GM19324 (cell line): ENCODE measurements around the gene OLFML1.

Experiments used
- ATAC-seq: cut with Tn5 transposase; IDR thresholded peaks from one replicate; pipeline ENCODE4 v1.9.1; 2021; ENCODE audit warnings: mild to moderate bottlenecking, moderate library complexity; ENCODE audit not compliant: unreplicated experiment, low FRiP score

The OLFML1 gene

DNA sequence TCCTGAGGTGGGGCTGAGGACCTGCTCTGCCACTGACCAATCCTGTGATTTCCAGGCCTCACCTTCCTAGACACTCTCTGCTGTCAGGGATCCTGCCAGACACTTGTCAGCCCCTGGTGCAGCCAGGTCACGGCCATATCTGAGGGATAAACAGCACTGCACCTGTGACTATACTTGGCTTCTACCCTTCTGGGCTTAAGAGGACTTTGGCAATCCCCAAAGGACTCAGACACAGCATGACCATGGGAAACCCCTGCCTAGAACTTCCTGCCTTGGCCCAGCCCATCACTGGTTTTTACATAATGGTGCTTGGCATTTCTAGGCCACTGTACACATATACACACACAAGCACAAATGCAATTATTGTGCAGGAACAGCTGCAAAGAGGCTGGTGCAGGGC is 11.6 kb upstream of the OLFML1 start:
- ATAC-seq, result peak; percentile 75

DNA sequence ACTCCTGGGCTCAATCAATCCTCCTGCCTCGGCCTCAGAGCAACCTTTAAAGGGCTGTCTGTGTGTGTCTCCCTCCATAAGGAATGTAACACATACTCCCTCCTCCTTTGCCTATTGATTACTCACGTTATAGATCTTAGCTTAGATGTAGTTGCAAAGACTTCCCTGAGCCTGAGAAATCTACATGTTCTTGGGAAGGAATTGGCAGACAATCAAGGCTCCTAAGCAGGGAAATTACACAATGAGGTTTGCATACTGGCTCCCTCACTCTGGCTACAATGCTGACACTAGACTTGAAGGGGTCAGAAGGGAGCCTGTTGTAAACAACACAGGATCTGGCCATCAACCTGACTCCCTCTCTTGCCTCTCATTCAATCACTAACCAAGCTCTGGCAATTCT is 5.2 kb upstream of the OLFML1 start:
- ATAC-seq, result no peak

DNA sequence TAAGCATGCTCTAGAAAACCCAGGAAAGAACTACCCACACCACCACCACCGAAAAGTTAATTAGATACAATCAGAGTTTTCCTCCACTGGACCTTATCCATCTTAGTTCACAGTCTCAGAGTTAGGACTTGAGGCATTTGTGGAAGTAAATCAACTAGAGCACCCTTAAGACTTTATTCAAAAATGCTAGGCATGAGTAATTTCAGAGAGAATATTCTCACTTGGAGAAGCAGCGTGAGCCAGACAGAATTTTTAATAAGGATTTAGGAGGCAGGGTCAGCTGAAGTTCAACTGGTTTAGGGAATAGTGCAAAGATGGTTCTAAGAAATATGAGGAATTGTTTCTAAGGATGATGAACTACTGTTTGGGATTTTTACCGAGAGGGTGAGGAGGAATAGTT is 1.2 kb upstream of the OLFML1 start:
- no peak for ATAC-seq

DNA sequence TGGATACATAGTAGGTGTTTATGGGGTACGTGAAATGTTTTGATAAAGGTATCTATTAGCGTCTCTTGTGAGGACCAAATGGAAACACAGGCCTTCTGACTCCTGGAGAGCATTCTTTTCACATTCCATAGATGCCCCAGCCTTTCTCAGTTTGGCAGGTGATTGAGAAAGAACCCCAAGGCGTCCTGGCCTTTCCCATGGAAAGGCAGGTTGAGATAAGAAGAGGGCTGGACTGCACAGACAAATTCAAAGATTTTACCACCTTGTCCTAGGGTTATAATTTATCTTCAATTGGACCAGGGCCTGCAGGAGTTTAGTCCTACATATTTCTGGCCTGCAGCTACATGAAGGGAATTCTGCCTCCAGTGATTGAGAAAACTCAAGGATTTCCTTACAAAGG is 661 bp upstream of the OLFML1 start:
- no peak for ATAC-seq

DNA sequence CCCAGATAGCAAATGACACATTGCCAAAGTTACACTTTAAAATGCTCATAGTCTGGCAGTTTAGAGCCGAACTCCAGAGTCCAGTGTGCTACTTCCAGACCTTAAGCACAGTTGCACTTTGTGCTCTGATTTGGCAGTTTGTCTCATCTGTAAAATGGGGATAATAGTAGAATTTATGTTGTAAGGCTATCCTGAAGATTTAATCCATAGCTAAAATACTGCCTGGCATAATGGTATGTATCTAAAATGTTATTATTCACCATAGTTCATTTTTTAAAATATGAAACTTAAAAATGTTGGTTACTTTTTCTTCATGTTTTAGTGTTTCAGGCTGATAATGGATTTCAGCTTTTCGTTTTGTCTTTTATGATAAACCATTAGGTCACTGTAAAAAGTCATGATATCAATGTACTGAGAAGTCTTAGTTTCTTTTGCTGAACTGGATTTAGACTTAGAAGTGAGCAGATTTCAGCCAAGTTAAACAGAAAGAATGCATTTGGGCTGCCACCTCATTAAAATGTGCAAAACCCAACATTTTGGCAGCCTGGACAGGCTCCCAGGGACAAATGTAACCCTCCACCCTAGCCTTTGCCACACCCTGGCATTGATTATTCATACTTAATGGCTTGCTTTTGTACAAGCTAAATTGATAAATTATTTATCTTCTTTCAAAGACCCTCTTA is 933 bp downstream of the OLFML1 start:
- no peak for ATAC-seq

DNA sequence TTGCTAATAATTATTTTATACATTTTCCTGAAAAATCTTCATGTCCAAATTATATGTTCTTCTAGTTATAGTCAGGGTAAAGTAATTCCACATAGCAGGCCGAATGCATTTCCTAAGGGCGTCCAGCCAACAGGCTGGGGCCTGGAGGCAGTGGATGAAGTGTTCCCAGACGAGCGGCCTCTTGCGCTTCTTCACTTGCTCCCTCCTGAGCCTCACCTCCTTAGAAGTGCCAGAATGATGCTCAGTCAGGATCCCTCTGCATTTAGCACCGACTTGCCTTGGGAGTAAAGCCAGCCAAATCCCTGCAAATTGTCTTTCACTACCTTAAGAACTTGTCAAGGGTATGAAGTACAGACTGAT is 1.5 kb downstream of the OLFML1 start:
- ATAC-seq, result no peak

DNA sequence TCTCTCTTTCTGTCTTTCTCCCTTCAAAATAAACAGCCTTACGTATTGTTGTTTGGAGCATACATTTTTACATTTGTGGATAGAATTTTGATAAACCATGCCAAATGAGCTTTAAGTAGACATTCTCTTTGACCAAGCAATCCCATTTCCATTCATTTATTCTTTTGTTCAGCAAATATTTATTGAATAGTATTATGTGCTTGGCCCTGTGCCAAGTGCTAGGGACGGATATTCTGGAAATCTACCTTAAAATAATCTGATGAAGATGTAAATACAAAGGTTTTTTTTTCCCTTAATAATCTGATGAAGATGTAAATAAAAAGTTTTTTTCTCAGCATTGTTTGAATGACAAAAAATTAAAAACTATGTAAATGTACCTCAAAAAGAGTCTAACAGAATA is 2.1 kb downstream of the OLFML1 start:
- ATAC-seq, result no peak

DNA sequence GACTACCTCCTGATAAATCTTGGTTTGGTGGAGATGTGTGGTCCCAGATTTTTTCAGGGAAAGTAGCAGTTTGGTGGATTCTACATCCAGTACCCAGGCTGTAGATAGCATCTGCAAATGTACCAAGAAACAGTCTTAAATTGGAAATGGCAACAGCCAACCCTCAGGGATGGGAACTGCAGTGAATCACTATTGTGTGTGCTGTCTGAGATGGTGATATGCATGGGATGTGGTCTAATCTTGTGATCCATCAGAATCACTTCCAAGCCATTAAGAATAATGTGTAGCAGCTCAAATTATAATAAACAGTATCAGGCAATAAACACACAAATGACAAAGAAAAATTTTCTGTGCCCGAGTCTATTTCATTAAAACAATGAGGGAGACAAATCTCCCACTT is 3.4 kb downstream of the OLFML1 start:
- no peak for ATAC-seq

DNA sequence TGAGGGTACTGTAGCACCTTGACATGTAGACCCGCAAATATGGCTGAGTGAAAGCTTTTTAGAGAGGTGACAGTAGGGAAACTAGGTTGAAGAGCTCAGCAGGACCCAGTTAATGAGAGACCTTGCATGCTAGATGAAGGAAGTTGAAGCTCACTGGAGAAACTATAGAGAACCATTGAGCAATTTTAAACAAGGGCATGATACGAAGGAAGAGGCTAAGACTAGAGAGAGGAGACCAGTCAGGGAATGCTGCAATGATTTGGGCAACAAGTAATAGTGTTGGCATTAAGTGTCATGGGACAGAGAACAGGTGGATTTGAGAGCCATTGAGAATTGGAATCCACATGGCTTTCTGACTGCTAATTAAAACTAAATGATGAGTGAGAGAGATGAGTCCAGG is 4.1 kb downstream of the OLFML1 start:
- no peak for ATAC-seq

DNA sequence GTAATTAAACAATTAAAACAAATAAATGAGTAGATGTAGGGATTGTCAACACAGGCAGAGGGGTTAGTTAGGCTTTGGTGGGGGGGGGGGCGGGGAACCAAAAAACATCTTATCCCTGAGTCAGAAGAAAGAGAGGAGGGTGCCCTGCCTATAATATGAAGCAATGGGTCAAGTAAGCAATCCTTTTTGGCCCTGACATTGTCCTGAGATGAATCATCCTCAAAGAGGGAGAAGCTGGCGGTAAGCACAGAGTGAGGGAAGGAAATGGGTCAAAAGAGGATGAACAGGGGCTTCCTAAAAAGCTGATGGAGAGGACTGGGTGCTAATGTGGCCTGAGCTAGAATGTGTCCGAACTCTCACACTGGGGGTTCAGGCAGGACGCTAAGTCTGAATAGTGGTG is 4.7 kb downstream of the OLFML1 start:
- ATAC-seq, result no peak

DNA sequence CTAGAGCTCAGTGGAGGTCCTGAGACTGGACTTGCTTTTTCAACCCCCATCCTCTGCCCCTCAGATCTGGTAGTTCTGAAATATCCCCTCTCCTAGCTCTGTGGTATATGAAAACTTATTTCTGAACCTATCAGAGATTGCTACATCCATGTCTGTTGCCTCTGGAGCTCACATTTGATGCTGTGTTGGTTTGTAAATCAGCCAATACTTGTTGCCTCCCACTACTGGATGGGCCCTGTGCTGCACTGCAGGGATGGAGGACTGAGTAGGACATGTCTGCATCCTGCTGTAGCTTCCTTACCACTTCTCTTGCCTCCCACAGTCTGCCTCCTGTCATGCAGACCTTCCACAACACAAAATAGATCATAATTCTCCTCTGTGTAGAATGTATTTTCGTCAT is 5.2 kb downstream of the OLFML1 start:
- no peak for ATAC-seq

DNA sequence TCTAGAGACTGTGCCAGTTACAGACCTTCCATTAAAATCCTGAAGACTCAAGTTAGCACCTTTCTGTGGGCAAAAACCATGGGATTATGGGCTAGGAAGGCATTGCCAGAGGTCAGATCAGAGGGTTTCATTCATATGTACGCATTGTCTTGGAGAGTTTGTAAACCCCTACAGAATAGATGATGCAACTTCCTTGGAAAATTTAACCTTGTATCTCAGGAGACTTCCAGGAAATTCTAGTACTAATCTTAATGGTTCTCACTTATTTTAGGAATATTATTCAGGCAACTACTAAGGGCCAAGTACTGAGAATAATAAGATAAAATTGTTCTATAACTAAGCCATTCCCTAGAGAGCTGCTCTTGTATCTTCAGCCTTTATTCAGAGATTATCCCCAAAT is 6.9 kb downstream of the OLFML1 start:
- ATAC-seq, result no peak

DNA sequence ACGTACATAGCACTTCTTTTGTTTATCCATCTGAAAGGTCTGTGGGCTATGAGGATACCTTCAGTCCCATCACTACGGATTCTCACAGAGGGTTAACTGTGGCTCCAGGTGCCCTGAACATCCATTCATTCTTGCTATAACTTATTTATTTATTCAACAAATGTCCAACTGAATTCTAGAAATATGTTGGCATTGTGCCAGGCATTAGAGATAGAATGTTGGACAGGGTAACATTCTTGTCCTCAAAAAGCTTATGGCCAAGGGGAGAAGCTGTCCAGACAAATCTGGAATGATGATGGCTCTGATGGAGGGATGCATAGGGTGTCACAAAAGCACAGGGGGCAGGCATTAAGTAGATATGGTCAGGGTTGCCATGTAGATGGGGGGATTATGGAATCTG is 8.4 kb downstream of the OLFML1 start:
- ATAC-seq, result no peak

DNA sequence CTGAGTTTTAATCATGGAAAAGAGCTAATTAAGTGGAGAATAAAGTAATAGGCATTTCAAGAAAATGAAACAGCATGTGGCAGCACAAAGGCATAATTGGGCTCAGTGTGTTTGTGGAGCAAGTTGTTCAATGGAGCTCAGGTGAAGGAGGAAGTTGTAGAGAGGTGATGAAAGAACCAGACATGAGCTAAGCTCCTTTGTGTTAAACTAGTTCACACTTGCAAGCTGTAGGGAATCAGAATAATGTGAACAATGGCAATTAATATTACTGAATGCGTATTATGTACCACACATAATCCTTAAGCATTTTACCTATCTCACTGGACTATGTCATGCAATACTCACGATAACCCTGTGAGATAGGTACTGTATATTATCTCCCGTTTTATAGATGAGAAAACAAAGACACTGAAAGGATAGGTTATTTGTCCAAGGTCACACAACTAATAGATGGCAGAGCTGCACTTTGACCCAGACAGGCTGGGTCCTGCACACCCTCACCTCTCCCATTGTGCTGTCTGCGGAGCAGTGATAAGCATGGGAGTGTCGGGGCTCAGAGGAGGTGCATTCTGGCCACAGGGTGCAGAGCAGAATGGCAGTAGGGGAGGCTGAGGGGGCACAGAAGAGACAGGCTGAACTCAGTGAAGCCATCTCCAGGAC is 8.9 kb downstream of the OLFML1 start:
- no peak for ATAC-seq

DNA sequence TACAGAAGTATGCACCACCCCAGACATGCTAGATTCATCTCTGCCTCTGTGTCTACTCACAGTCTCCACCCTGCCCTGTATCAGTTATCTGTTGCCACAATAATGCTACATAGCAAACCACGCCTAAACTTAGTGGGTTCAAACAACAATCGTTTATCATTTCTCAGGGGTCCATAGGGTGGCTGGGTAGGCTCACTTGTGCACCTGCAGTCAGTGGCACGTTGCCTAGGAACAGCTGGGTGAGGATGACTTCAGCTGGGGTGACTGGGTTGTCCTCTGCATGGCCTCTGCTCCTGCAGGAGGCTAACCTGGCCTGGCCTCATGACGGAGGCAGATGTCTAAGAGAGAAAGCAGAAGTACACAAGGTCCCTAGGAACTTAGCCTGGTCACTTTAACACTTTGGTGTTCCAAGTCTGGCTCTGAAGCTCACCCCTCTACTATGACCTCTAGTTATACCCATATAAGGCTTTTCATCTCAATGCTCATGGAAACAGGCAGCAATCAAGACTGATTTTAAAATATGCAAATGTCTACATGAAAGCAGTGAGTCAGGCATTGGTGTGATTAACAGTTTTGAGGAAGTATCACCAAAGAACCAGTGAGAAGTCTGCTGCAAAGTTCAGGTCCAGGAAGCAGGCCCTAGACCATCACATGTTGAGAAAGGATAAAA is 10.7 kb downstream of the OLFML1 start:
- ATAC-seq, result peak; percentile 86

DNA sequence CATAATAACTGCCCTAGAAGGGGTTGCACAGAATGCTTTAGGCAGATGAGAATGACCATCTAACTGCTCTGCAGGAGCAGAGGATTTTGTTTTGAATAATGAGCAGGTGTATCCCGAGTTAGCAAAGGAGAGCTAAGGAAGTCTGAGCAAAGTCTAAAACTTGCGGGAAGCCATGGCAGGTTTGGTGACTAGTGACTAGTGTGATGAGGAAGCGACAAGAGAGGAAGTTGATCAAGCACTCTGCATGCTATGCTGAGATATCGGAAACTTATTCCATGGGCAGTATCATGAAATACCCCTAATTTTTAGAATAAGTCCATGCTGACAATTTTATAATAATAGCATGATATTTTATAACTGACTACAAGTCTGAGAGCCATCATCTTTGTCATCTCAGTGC is 12.9 kb downstream of the OLFML1 start:
- no peak for ATAC-seq

DNA sequence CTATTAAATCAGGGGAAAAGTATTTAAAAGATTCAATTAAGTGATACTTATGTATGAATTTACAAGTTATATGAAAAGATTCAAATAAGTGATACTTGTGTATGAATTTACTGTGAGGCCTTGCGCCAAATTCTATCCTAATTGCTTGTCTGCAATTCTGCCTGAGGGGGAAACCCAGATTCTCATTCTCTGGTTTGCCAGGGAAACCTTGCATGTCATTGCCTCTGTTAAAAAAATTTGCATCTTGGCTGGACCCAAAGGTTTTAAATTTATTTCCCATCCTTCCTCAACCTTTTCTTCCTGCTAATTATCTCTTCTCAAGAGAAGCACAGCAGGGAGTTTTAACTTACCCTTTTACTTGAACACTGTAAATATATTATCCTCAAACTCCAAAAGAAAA is 13.8 kb downstream of the OLFML1 start:
- ATAC-seq, result no peak

DNA sequence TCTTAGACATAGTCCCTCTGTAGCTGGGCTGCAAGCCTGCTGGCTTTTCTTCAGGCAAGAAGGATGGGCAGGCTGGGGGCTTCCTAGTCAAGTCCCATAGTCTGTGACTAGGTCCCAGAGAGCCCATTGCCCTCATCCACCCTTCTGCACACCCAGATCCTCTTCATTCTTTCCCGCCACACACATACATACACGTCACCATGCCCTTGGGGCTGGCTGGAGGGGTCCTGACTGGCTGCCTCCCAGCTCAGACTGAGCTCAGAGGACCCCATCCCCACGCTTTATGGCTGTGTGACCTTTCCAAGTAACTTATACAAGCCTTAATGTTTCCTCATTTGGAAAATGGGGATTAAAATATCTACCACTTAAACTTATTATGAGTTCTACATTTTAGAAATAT is 14.9 kb downstream of the OLFML1 start:
- no peak for ATAC-seq

DNA sequence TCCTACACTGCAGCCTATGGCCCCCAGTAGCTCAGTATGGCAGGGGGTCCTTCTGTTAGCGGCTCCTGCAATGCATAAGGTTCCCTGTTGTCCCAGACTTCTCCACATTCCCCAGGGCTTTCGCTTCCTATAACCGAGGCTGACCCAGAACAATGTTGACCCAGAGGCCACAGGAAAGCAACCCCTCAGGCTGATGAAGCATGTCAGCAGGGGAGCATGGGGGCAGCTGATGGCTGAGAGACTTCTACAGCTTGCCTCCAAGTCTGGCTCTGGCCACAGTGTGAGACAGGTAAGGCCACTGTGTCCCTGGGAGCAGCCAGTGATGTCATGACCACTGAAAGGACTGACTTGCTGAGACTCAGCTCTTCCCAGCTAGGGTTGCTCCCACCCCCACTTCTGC is 15.9 kb downstream of the OLFML1 start:
- no peak for ATAC-seq

DNA sequence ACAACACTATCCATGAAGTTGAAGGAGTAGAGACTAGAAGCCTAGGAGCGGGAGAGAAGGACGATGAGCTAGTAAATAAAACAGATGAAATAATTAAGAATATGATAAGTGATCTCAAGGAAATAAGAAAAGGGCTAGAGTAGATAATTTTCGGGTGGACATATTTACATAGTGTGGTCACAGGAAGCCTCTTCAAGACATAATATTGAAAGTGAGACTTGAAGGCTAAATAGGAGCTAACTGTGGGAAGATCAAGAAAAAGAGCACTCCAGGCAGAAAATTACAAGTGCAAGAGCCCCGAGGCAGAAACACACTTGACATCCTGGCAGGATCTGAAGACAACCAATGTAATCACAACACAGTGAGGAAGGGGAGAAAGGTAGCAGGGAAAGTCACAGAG is 16.6 kb downstream of the OLFML1 start:
- no peak for ATAC-seq

DNA sequence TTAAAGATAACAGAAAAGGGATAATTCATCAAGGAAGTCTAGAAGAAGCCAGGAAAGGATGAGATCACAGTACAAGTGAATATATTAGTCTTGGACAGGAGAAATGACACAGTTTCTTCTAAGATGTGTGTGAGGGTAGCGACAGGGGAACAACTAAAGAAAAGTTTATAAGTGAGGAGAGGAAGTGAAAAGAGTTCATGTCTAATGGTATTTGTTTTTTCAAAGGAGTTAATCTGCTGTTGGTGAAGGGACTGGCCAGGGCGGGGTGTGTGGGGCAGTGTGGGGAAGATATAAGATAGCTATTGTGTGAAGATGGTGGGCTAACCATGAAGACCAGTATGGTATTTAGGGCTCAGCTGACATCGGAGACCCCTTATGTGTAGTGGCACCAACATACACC is 20.9 kb downstream of the OLFML1 start:
- ATAC-seq, result no peak

DNA sequence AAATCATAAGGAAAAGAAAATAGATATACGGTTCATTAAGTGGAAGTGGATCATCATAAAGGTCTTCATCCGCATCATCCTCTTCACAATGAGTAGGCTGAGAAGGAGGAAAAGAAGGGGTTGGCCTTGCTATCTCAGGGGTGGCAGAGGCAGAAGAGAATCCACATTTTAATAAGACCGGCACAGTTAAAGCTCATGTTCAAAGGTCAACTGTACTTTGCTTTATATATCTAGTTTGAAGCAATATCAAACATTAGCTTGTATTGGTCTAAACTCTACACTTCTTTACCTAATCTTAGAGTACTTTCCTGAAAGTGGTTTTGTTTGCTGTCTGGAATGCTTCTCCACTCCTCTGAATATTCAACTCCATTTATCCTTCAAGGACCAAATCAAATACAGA is 22.8 kb downstream of the OLFML1 start:
- no peak for ATAC-seq
